ENCODE data around the gene ATP2A2.

- TF ChIP-seq CTCF (IDR thresholded peaks at IDR 0.05; ENCODE audit: low read depth, low read length) (no peak), POLR2A (IDR thresholded peaks at IDR 0.05; ENCODE audit: extremely low read depth, insufficient read length) (no peak)
Measured at GRCh38 chr12:110347767-110348166, 66.7 kb downstream of the ATP2A2 start.
